Central memory CD8-positive, alpha-beta T cell (primary cell): ENCODE data around the gene EEIG2.
"Not testable (repeated sequence)": the region's sequence is repeated elsewhere in the genome, so short reads cannot be mapped to it uniquely, and the experiment has no call there.

Source experiments
- ATAC-seq: fragments of 150-1000 bp; cut with Tn5 transposase; replicated peaks from 2 replicates; pipeline ENCODE4 v1.10.0; 2022; ENCODE audit warnings: mild to moderate bottlenecking, moderate FRiP score, moderate number of reproducible peaks; ENCODE audit not compliant: poor library complexity, severe bottlenecking; ENCODE audit errors: extremely low read depth
- DNase-seq, 2 donors: peaks; one replicate each; pipeline ENCODE4 v3.0.0; 2021; ENCODE audit warnings: low spot score in 2 of 2
- H3K27ac Mint-ChIP-seq: one replicate; pipeline ENCODE4 v1.8.0; 2022; ENCODE audit warnings: low read depth, mild to moderate bottlenecking, moderate library complexity, mixed read lengths
- H3K27me3 Mint-ChIP-seq: one replicate; pipeline ENCODE4 v1.8.0; 2022; ENCODE audit warnings: mixed read lengths
- H3K36me3 Mint-ChIP-seq: one replicate; pipeline ENCODE4 v1.8.0; 2022; ENCODE audit warnings: mild to moderate bottlenecking, moderate library complexity, mixed read lengths; ENCODE audit not compliant: insufficient read depth
- H3K4me1 Mint-ChIP-seq: one replicate; pipeline ENCODE4 v1.8.0; 2022; ENCODE audit warnings: mixed read lengths
- H3K4me3 Mint-ChIP-seq: one replicate; pipeline ENCODE4 v1.8.0; 2022; ENCODE audit warnings: mild to moderate bottlenecking, moderate library complexity, mixed read lengths
- H3K9me3 Mint-ChIP-seq: one replicate; pipeline ENCODE4 v1.8.0; 2022; ENCODE audit warnings: mixed read lengths

Gene EEIG2

DNA sequence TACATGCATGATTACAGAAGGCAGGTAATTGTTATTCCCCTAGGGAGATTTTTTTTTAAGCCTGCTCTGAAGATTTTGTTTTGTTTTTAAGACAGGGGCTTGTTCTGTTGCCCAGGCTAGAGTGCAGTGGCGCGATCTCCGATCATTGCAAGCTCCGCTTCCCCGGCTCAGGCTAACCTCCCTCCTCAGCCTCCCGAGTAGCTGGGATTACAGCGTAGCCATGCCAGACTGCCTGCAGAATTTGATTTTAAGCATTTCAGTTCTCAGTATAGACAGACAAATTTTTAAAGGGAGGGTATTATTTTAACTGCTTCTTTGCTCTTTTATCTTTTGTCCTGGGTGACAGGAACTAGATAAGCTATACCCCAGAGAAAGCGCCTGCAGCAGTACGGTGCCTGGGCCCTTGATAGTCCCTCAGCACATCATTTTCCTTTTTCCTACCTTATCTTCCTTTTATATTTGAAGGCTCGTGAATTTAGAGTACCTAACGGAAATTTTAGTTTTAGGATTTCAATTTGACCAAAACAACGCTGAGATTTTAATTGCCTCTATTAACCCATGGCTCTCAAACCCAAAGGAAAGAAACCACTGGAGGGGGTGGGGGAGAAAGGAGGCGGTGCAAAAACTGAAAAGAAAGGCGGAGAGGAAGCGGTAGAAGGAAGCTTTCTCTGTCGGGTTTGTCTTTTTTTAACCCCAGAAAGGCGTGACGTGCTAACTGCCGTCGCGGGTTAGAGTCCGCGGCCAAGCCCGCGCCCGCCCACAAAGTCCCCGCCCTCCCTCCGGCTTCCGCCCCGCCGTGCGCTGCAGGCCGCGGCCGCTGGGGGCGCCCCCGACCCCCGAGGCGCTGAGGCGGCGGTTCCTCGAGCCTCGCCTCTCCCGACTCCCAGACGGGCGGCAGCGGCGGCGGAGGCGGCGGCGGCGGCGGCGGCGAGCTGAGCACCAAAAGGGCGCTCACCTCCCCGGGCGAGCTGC, at the start of gene EEIG2:
Gene EEIG2 (plus strand): TSS at position 886 of the 972 bp plus-strand sequence. CDS start 329 bp downstream, outside the sequence.
- H3K27ac Mint-ChIP-seq: peak within 1 kb of the TSS; percentile 91
- peak; percentile 82 for ATAC-seq
- no peaks in the 10 kb centered on the region for H3K27me3 Mint-ChIP-seq

DNA sequence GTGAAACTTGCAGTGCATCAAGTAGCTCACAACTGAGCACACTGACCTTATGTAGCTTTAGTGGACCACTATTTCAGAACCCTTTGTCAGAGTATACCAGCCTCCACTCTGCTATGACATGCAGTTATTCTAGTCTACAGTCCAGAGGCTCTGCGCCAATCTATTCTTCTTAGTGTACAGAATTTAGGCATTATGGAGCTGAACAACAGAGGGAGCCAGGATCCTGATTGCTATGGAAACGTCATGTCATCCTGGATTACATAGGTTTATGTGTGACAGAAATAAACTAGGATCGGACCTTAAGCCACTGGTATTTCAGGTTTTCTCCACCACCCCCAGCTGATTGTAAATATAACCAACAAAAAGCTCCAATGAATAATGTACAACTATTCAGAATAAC, 48.1 kb upstream of the EEIG2 start:
- DNase-seq: no peak
- no peak for ATAC-seq
- Mint-ChIP-seq H3K4me3 (no peak overlapping the region), H3K27me3 (no peaks in the 10 kb centered on the region), H3K9me3 (no peaks in the 10 kb centered on the region), H3K36me3 (no peaks in the 10 kb centered on the region), H3K4me1 (no peaks in the 10 kb centered on the region), H3K27ac (no peak overlapping the region)

More for the DNA sequence above, at the start of gene EEIG2:
- no peaks in the 10 kb centered on the region for H3K9me3 Mint-ChIP-seq
- H3K36me3 Mint-ChIP-seq: peaks cover 10% of the 10 kb centered on the region
- peaks cover 18% of the 10 kb centered on the region for H3K4me1 Mint-ChIP-seq
- DNase-seq: peak; percentile 81 to 88
- peak within 1 kb of the TSS; percentile 95 for H3K4me3 Mint-ChIP-seq

DNA sequence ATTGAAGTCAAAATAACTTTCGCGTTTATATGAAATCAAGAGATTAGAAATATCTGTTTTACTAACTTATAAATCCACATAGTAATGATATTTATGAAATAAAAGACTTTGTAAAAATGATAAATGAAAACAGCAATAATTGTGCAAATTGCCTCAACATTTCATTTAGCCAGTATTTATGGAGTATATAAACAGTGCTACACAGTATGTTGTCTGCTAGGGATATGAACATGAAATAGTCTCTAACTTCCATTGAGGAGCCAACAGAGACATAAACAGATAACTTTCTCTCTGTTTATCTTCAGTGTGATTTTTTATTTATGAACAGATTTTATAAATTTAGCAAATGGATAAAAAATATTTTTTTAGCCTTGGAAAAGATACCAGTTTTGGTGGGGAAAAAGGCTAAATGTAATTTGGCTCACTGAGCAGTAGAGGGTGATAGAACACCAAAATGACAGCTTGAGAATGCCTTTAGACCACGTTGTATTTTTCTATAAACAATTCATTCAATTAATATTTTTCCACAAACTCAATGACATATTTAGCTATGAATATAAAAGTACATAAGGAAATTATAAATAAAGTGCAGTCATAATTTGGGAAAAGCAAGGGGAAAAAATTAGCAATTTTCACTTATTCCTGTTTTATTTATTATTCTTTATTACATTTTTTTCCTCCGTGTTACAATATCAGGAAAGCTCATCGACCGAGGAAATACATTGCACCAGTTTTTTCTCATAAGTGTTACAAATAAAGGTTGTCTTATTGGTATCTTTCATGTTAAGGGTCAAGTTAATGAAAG, 47.5 kb upstream of the EEIG2 start:
- no peak for ATAC-seq

GRCh38 chr1:108513044-108513415, 46.9 kb upstream of the EEIG2 start:
- ATAC-seq (no peak), DNase-seq (no peak)
- H3K27me3 Mint-ChIP-seq: no peaks in the 10 kb centered on the region
- no peak overlapping the region for H3K27ac Mint-ChIP-seq
- H3K4me3 Mint-ChIP-seq: no peak overlapping the region
- H3K4me1 Mint-ChIP-seq: no peaks in the 10 kb centered on the region
- no peaks in the 10 kb centered on the region for H3K36me3 Mint-ChIP-seq
- no peaks in the 10 kb centered on the region for H3K9me3 Mint-ChIP-seq

More for the DNA sequence above, 47.5 kb upstream of the EEIG2 start:
- Mint-ChIP-seq H3K27ac (no peak overlapping the region), H3K9me3 (no peaks in the 10 kb centered on the region), H3K4me1 (no peaks in the 10 kb centered on the region), H3K27me3 (no peaks in the 10 kb centered on the region), H3K4me3 (no peak overlapping the region), H3K36me3 (no peaks in the 10 kb centered on the region)
- no peak for DNase-seq

DNA sequence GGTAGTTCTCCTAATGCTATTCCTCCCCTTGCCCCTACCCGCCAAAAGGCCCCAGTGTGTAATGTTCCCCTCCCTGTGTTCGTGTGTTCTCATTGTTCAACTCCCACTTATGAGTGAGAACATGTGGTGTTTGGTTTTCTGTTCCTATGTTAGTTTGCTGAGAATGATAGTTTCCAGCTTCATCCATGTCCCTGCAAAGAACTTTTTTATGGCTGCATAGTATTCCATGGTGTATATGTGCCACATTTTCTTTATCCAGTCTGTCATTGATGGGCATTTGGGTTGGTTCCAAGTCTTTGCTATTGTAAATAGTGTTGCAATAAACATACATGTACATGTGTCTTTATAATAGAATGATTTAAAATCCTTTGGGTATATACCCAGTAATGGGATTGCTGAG, 46.0 kb upstream of the EEIG2 start:
- DNase-seq, H3K9me3 Mint-ChIP-seq, H3K36me3 Mint-ChIP-seq, H3K4me3 Mint-ChIP-seq, ATAC-seq, H3K27me3 Mint-ChIP-seq, H3K4me1 Mint-ChIP-seq, H3K27ac Mint-ChIP-seq: not testable (repeated sequence)

DNA sequence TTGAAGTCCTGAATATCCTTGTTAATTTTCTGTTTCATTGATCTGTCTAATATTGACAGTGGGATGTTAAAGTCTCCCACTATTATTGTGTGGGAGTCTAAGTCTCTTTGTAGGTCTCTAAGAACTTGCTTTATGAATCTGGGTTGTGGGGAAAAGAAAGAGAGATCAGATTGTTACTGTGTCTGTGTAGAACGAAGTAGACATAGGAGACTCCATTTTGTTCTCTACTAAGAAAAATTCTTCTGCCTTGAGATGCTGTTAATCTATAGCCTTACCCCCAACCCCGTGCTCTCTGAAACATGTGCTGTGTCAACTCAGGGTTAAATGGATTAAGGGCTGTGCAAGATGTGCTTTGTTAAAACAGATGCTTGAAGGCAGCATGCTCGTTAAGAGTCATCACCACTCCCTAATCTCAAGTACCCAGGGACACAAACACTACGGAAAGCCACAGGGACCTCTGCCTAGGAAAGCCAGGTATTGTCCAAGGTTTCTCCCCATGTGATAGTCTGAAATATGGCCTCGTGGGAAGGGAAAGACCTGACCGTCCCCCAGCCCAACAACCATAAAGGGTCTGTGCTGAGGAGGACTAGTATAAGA, 42.5 kb upstream of the EEIG2 start:
- H3K36me3 Mint-ChIP-seq, DNase-seq, H3K4me3 Mint-ChIP-seq, H3K4me1 Mint-ChIP-seq, ATAC-seq, H3K9me3 Mint-ChIP-seq, H3K27ac Mint-ChIP-seq: not testable (repeated sequence)
- H3K27me3 Mint-ChIP-seq: peaks cover 20% of the 10 kb centered on the region

DNA sequence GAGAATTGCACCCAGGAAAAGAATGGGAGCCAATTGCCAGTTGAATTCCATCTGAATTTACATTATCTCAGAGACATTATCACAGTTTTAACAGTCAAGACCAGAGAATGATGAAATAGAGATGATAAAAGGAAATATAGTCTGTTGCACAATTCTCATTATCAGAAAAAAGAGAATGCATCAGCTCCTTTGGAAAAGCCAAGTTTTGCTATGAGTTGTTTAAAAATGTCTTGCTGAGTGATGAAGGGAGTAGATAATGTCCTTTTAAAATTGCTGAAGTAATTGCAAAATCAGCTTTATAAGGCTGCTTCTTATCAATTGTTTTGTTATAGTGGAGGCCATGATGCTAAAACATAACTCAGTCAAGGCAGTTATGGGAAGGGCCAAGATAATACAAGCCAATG, 37.9 kb upstream of the EEIG2 start:
- ATAC-seq: no peak
- H3K4me3 Mint-ChIP-seq: no peak overlapping the region
- no peak overlapping the region for H3K27ac Mint-ChIP-seq
- H3K9me3 Mint-ChIP-seq: no peaks in the 10 kb centered on the region
- DNase-seq: no peak
- H3K27me3 Mint-ChIP-seq: peaks cover 35% of the 10 kb centered on the region
- H3K4me1 Mint-ChIP-seq: no peaks in the 10 kb centered on the region
- peaks cover 2% of the 10 kb centered on the region for H3K36me3 Mint-ChIP-seq

GRCh38 chr1:108523829-108524228, 36.1 kb upstream of the EEIG2 start:
- no peak for DNase-seq
- Mint-ChIP-seq H3K27ac (no peak overlapping the region), H3K4me1 (no peaks in the 10 kb centered on the region), H3K27me3 (peaks cover 29% of the 10 kb centered on the region), H3K4me3 (no peak overlapping the region), H3K9me3 (no peaks in the 10 kb centered on the region), H3K36me3 (peaks cover 2% of the 10 kb centered on the region)
- ATAC-seq: no peak

GRCh38 chr1:108524676-108525075, 35.2 kb upstream of the EEIG2 start:
- no peaks in the 10 kb centered on the region for H3K36me3 Mint-ChIP-seq
- H3K27me3 Mint-ChIP-seq: peaks cover 20% of the 10 kb centered on the region
- no peak overlapping the region for H3K4me3 Mint-ChIP-seq
- ATAC-seq (no peak), DNase-seq (no peak)
- H3K27ac Mint-ChIP-seq: no peak overlapping the region
- no peaks in the 10 kb centered on the region for H3K4me1 Mint-ChIP-seq
- no peaks in the 10 kb centered on the region for H3K9me3 Mint-ChIP-seq

GRCh38 chr1:108527135-108527534, 32.8 kb upstream of the EEIG2 start:
- DNase-seq: no peak
- no peak overlapping the region for H3K27ac Mint-ChIP-seq
- ATAC-seq: no peak
- no peak overlapping the region for H3K4me3 Mint-ChIP-seq
- no peaks in the 10 kb centered on the region for H3K36me3 Mint-ChIP-seq
- no peaks in the 10 kb centered on the region for H3K9me3 Mint-ChIP-seq
- no peaks in the 10 kb centered on the region for H3K4me1 Mint-ChIP-seq
- H3K27me3 Mint-ChIP-seq: peaks cover 14% of the 10 kb centered on the region

GRCh38 chr1:108527837-108528236, 32.1 kb upstream of the EEIG2 start:
- H3K4me1 Mint-ChIP-seq: no peaks in the 10 kb centered on the region
- H3K4me3 Mint-ChIP-seq: no peak overlapping the region
- H3K27me3 Mint-ChIP-seq: peaks cover 14% of the 10 kb centered on the region
- H3K9me3 Mint-ChIP-seq: no peaks in the 10 kb centered on the region
- no peak for DNase-seq
- no peak overlapping the region for H3K27ac Mint-ChIP-seq
- no peaks in the 10 kb centered on the region for H3K36me3 Mint-ChIP-seq
- ATAC-seq: no peak

- no peaks in the 10 kb centered on the region for H3K4me1 Mint-ChIP-seq
- no peaks in the 10 kb centered on the region for H3K9me3 Mint-ChIP-seq
- no peak for DNase-seq
- no peak for ATAC-seq
- peaks cover 18% of the 10 kb centered on the region for H3K27me3 Mint-ChIP-seq
- H3K36me3 Mint-ChIP-seq: no peaks in the 10 kb centered on the region
- no peak overlapping the region for H3K4me3 Mint-ChIP-seq
- no peak overlapping the region for H3K27ac Mint-ChIP-seq
These were observed 28.5 kb upstream of the EEIG2 start for GRCh38 chr1:108531444-108531843.
